ENCODE measurements around the gene GNAT2.

GRCh38 chr1:109605381-109605780 is 14.0 kb downstream of the GNAT2 start:
- no peak for TF ChIP-seq CTCF (IDR thresholded peaks at IDR 0.05)
- no peak for TF ChIP-seq EZH2 (IDR thresholded peaks at IDR 0.05)

All from neural progenitor cell (in vitro differentiated cells).